ENCODE results near the gene FN1. TPM values are rescaled to one million over a fixed set of nuclear protein-coding genes. Genes with fewer than 3 reads are reported as not detected.

Gene FN1
- polyA plus RNA-seq, 1 donor (not counting 4 experiments of a cell fraction or from before 2014, with no cell fraction given): 1,649 TPM

- no peaks in the 10 kb centered on the region for H3K27me3 ChIP-seq (ENCODE audit: control insufficient read depth, extremely low read depth, insufficient read depth, low read length)
- no peaks in the 10 kb centered on the region for H3K4me1 ChIP-seq (ENCODE audit: control insufficient read depth, extremely low read depth, insufficient read depth, low read length)
- H3K4me3 ChIP-seq (ENCODE audit: control insufficient read depth in 2 of 3, extremely low read depth in 1 of 3, insufficient read depth in 2 of 3, low read depth in 1 of 3, low read length in 3 of 3): no peak overlapping the region
- no peak overlapping the region for H3K4me2 ChIP-seq (ENCODE audit: control insufficient read depth, extremely low read depth, insufficient read depth, low read depth, low read length)
- DNase-seq (ENCODE audit: low read depth, low spot score) (no peak), FAIRE-seq (no peak)
- no peak overlapping the region for H2AFZ ChIP-seq (ENCODE audit: control insufficient read depth, low read length)
- H3K36me3 ChIP-seq (ENCODE audit: control insufficient read depth in 2 of 2, extremely low read depth in 1 of 2, insufficient read depth in 2 of 2, low read length in 2 of 2): peaks cover 3 to 31% of the 10 kb centered on the region in 2 experiments
- dilution Hi-C loops (cut with MboI; ENCODE audit: extremely low pct_ligation_motif_present, low sequenced_read_pairs): no loop called here
- TF ChIP-seq EZH2 (IDR thresholded peaks at IDR 0.05; ENCODE audit: low read length): no peak
- TF ChIP-seq CTCF (optimal IDR thresholded peaks at IDR 0.05 in 1 of 3, IDR thresholded peaks at IDR 0.05 in 1 of 3, conservative IDR thresholded peaks at IDR 0.05 in 1 of 3; ENCODE audit: extremely low read depth in 1 of 3, insufficient read depth in 2 of 3, low read length in 3 of 3): no peak
- H3K27ac ChIP-seq (ENCODE audit: control insufficient read depth, insufficient read depth, low read length): no peak overlapping the region
- no peak overlapping the region for H3K9ac ChIP-seq (ENCODE audit: control insufficient read depth, extremely low read depth, insufficient read depth, low read length)
- H3K9me1 ChIP-seq (ENCODE audit: control insufficient read depth, extremely low read depth, insufficient read depth, low read length): no peaks in the 10 kb centered on the region
- no peaks in the 10 kb centered on the region for H3K9me3 ChIP-seq (ENCODE audit: control insufficient read depth, low read depth, low read length)
- no peaks in the 10 kb centered on the region for H4K20me1 ChIP-seq (ENCODE audit: control insufficient read depth, extremely low read depth, insufficient read depth, low read length)
- H3K79me2 ChIP-seq (ENCODE audit: control insufficient read depth, insufficient read depth, low read length): no peaks in the 10 kb centered on the region
These were observed 49.3 kb downstream of the FN1 start for GRCh38 chr2:215386566-215386965.

DNA sequence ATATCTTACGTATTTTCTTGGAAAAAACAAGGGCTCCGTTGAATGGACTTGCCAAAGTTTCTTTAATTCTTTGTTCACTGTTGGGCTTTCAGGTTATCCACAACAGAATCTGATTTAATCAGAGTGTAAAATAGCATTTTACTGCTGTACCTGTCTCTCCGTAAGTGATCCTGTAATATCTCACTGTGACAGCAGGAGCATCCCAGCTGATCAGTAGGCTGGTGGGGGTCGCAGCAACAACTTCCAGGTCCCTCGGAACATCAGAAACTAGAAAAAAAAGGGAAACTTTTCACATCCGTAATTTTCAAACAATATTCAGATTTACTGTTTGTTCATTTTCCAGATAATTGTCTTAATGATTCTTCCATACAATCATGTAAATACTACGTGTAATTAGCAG lies 51.2 kb downstream of the FN1 start:
- no peaks in the 10 kb centered on the region for H3K4me1 ChIP-seq (ENCODE audit: control insufficient read depth, extremely low read depth, insufficient read depth, low read length)
- H3K4me3 ChIP-seq (ENCODE audit: control insufficient read depth in 2 of 3, extremely low read depth in 1 of 3, insufficient read depth in 2 of 3, low read depth in 1 of 3, low read length in 3 of 3): no peak overlapping the region
- no peak for FAIRE-seq
- peaks cover 3 to 34% of the 10 kb centered on the region in 2 experiments for H3K36me3 ChIP-seq (ENCODE audit: control insufficient read depth in 2 of 2, extremely low read depth in 1 of 2, insufficient read depth in 2 of 2, low read length in 2 of 2)
- H3K27me3 ChIP-seq (ENCODE audit: control insufficient read depth, extremely low read depth, insufficient read depth, low read length): no peaks in the 10 kb centered on the region
- dilution Hi-C loops (cut with MboI; ENCODE audit: extremely low pct_ligation_motif_present, low sequenced_read_pairs): no loop called here
- H4K20me1 ChIP-seq (ENCODE audit: control insufficient read depth, extremely low read depth, insufficient read depth, low read length): no peaks in the 10 kb centered on the region
- no peak overlapping the region for H3K4me2 ChIP-seq (ENCODE audit: control insufficient read depth, extremely low read depth, insufficient read depth, low read depth, low read length)
- H3K9me3 ChIP-seq (ENCODE audit: control insufficient read depth, low read depth, low read length): no peaks in the 10 kb centered on the region
- no peak for DNase-seq (ENCODE audit: low read depth, low spot score)
- no peak overlapping the region for H2AFZ ChIP-seq (ENCODE audit: control insufficient read depth, low read length)
- no peaks in the 10 kb centered on the region for H3K9me1 ChIP-seq (ENCODE audit: control insufficient read depth, extremely low read depth, insufficient read depth, low read length)
- H3K9ac ChIP-seq (ENCODE audit: control insufficient read depth, extremely low read depth, insufficient read depth, low read length): no peak overlapping the region
- H3K79me2 ChIP-seq (ENCODE audit: control insufficient read depth, insufficient read depth, low read length): no peaks in the 10 kb centered on the region
- TF ChIP-seq CTCF (optimal IDR thresholded peaks at IDR 0.05 in 1 of 3, IDR thresholded peaks at IDR 0.05 in 1 of 3, conservative IDR thresholded peaks at IDR 0.05 in 1 of 3; ENCODE audit: extremely low read depth in 1 of 3, insufficient read depth in 2 of 3, low read length in 3 of 3) (no peak), EZH2 (IDR thresholded peaks at IDR 0.05; ENCODE audit: low read length) (no peak)
- no peak overlapping the region for H3K27ac ChIP-seq (ENCODE audit: control insufficient read depth, insufficient read depth, low read length)
